Activated CD8-positive, alpha-beta T cell treated with anti-CD3 and anti-CD28 coated beads for 36 hours (primary cell): ENCODE data around the gene KCNIP1. TPM values are rescaled to one million over a fixed set of nuclear protein-coding genes. Genes with fewer than 3 reads are reported as not detected.

Source experiments
- ATAC-seq: fragments of 200-7000 bp; cut with Tn5 transposase; one replicate; pipeline ENCODE4 v1.10.0; 2021; ENCODE audit warnings: mild to moderate bottlenecking, moderate library complexity
- CTCF ChIA-PET: fragments of 350-600 bp; sonication (Branson Sonifier 250); formaldehyde crosslinking; loops from one replicate; lab custom pipeline; 2021; ENCODE audit warnings: antibody characterized with exemption; lab: Charles Lee
- POLR2A ChIA-PET: fragments of 350-600 bp; sonication (Branson Sonifier 250); formaldehyde crosslinking; loops from one replicate; lab custom pipeline; 2021; ENCODE audit warnings: antibody characterized with exemption; lab: Charles Lee
- DNase-seq: peaks from one replicate; pipeline ENCODE4 v3.0.0-alpha.2; 2020
- H3K27ac Mint-ChIP-seq: one replicate; pipeline ENCODE4 v1.8.0; 2021; ENCODE audit warnings: mild to moderate bottlenecking, mixed read lengths
- H3K27me3 Mint-ChIP-seq: one replicate; pipeline ENCODE4 v1.8.0; 2021; ENCODE audit warnings: mixed read lengths
- H3K36me3 Mint-ChIP-seq: one replicate; pipeline ENCODE4 v1.8.0; 2021; ENCODE audit warnings: low read depth, mixed read lengths
- H3K4me1 Mint-ChIP-seq: one replicate; pipeline ENCODE4 v1.8.0; 2021; ENCODE audit warnings: low read depth, mixed read lengths
- H3K4me3 Mint-ChIP-seq: one replicate; pipeline ENCODE4 v1.8.0; 2021; ENCODE audit warnings: mild to moderate bottlenecking, moderate library complexity, mixed read lengths
- H3K9me3 Mint-ChIP-seq: one replicate; pipeline ENCODE4 v1.8.0; 2021; ENCODE audit warnings: mixed read lengths
- CTCF ChIP-seq: fragments of 200-600 bp; IDR thresholded peaks from one replicate; pipeline ENCODE4 v1.8.0; 2022; ENCODE audit warnings: antibody characterized with exemption, mild to moderate bottlenecking
- intact Hi-C: fragments of 100-400 bp; cut with micrococcal nuclease; formaldehyde crosslinking; loops from one replicate; pipeline ENCODE4 v1.10.0; 2022
- total RNA-seq, 2 experiments: library from RNA; stranded (reverse); gene quantifications; one replicate each; pipeline ENCODE4 v1.2.3, GENCODE V29; 2021

KCNIP1 gene
- total RNA-seq, 2 experiments from 2014 or later, result not detected

DNA sequence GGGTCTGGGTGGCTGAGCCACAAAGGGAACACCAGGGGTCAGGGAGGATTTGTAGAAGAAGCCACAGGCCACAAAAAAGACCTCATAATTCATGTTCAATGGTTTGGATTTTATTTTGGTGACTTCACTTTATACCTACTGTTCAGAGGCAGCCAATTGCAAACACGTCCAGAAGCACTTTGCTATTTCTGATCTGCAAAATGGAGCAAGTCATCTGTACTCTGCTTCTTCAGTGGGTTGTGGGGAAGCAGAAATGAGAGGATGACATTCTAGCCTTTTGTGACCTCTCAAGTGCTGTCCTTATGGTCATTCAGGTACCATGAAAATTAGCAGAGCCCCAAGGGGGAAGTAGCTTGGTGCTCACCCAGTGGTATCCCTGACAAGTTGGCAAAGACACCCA, 2.5 kb upstream of the KCNIP1 start:
- Mint-ChIP-seq H3K4me3 (no peak overlapping the region), H3K27ac (no peak overlapping the region), H3K9me3 (no peaks in the 10 kb centered on the region), H3K36me3 (no peaks in the 10 kb centered on the region), H3K4me1 (peaks cover 3% of the 10 kb centered on the region), H3K27me3 (peaks cover 39% of the 10 kb centered on the region)
- no peak for TF ChIP-seq CTCF
- intact Hi-C loops, result no loop called here
- ChIA-PET POLR2A (no interaction called here), CTCF (no interaction called here)
- DNase-seq (no peak), ATAC-seq (no peak)

DNA sequence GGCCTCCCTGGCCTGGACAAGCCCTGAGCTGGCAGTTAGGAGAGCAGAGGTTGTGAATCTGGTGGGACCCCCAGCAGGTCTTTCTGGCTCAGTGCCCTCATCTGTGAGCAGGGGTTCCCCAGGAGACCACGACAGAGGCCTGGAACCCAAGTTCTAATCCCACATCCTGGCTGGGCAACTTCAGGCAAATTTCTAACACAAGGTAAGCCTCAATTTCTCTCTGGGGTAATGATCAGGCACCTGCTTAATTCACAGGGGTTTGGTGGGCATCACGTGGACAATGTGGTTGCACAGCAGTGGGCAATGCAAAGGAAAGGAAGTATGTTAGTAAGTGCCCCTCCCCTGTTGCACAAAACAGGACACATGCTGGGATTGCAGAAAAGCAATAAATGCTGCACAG, 1.9 kb upstream of the KCNIP1 start:
- TF ChIP-seq CTCF, result no peak
- CTCF ChIA-PET, result no interaction called here
- Mint-ChIP-seq H3K27ac (no peak overlapping the region), H3K4me3 (no peak overlapping the region), H3K9me3 (no peaks in the 10 kb centered on the region), H3K27me3 (peaks cover 38% of the 10 kb centered on the region), H3K36me3 (no peaks in the 10 kb centered on the region), H3K4me1 (peaks cover 3% of the 10 kb centered on the region)
- POLR2A ChIA-PET, result no interaction called here
- ATAC-seq (no peak), DNase-seq (no peak)
- intact Hi-C loops, result no loop called here

- Mint-ChIP-seq H3K27me3 (peaks cover 34% of the 10 kb centered on the region), H3K36me3 (no peaks in the 10 kb centered on the region), H3K27ac (no peak overlapping the region), H3K4me1 (peaks cover 3% of the 10 kb centered on the region), H3K4me3 (no peak overlapping the region), H3K9me3 (no peaks in the 10 kb centered on the region)
- ATAC-seq, result no peak
- POLR2A ChIA-PET, result no interaction called here
- TF ChIP-seq CTCF, result no peak
- intact Hi-C loops, result no loop called here
- DNase-seq, result no peak
- CTCF ChIA-PET, result no interaction called here
These were observed 921 bp downstream of the KCNIP1 start for GRCh38 chr5:170504616-170505266.

DNA sequence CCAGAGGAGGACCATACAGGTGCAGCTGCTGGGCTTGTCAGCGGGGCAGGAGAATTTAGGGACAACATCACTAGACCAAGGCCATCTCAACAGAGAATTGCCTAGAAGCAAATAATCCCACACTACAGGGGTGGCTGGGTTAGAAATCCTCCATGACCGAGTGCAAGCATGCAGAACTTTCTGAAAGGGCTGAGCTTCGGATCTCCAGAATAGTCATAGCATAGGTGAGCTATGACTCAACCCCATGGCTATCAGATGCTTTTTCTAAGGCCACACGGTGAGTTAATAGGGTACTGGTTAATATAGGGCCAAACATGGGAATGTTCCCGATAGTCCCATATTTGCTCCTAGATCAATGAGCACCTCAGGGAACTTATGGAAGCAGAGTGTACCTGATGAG, 4.2 kb downstream of the KCNIP1 start:
- TF ChIP-seq CTCF, result no peak
- Mint-ChIP-seq H3K9me3 (no peaks in the 10 kb centered on the region), H3K27me3 (peaks cover 16% of the 10 kb centered on the region), H3K27ac (no peak overlapping the region), H3K4me3 (no peak overlapping the region), H3K4me1 (peaks cover 3% of the 10 kb centered on the region), H3K36me3 (no peaks in the 10 kb centered on the region)
- ATAC-seq (no peak), DNase-seq (no peak)
- intact Hi-C loops, result no loop called here
- POLR2A ChIA-PET, result no interaction called here
- CTCF ChIA-PET, result interaction anchor here (1.3 to 1.9 kb wide), 2 partner anchors 73 to 117 kb away, joined by 3 to 4 read pairs; no protein-coding TSS in a partner anchor

GRCh38 chr5:170508660-170509347, 5.0 kb downstream of the KCNIP1 start:
- peaks cover 12% of the 10 kb centered on the region for H3K27me3 Mint-ChIP-seq
- H3K4me3 Mint-ChIP-seq, result no peak overlapping the region
- H3K9me3 Mint-ChIP-seq, result no peaks in the 10 kb centered on the region
- no peak for DNase-seq
- intact Hi-C loops, result no loop called here
- ChIA-PET CTCF (interaction anchor here (1.0 to 1.9 kb wide), 4 partner anchors 73 to 125 kb away, joined by 3 to 4 read pairs (median 3); no protein-coding TSS in a partner anchor), POLR2A (no interaction called here)
- TF ChIP-seq CTCF, result no peak
- H3K4me1 Mint-ChIP-seq, result no peaks in the 10 kb centered on the region
- no peak overlapping the region for H3K27ac Mint-ChIP-seq
- H3K36me3 Mint-ChIP-seq, result no peaks in the 10 kb centered on the region
- ATAC-seq, result no peak
